ENCODE measurements around the gene RTN4. TPM values are rescaled to one million over a fixed set of nuclear protein-coding genes. Genes with fewer than 3 reads are reported as not detected.

The RTN4 gene
- total RNA-seq, 4 donors from 2014 or later: 95.8 to 179 (median 129) TPM

DNA sequence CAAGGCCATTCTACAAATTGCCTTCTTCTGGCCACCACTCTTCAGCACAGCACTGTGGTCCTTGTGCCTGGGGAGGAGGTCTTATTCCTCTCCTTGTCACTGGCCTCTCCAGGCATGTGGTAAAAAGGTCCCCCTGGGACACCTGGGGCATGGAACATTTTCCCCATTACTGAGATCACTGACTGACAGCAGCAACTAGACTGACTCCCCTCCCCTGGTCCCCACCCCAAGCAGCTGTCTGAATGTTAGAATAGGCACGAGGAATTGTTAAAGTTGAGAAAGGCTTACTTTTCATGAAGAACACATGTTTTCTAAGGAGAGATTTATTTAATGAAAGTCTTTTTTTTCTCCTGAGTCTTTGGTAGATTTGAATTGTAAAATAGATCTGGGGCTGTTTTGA is 39.5 kb upstream of the RTN4 start:
- Histone ChIP-seq H3K4me1 (peaks cover 0 to 6% (median 0%) of the 10 kb centered on the region in 3 donors), H3K4me3 (no peak overlapping the region), H3K9me3 (no peaks in the 10 kb centered on the region), H3K27ac (no peak overlapping the region), H3K36me3 (no peaks in the 10 kb centered on the region), H3K27me3 (no peaks in the 10 kb centered on the region)
- intact Hi-C loops (cut with DNase I): no loop called here
- 90 to 94% methylated on average over 1 of the region's 1 CpG for WGBS, 2 donors
- no peak for DNase-seq
- TF ChIP-seq, protein P1, sequence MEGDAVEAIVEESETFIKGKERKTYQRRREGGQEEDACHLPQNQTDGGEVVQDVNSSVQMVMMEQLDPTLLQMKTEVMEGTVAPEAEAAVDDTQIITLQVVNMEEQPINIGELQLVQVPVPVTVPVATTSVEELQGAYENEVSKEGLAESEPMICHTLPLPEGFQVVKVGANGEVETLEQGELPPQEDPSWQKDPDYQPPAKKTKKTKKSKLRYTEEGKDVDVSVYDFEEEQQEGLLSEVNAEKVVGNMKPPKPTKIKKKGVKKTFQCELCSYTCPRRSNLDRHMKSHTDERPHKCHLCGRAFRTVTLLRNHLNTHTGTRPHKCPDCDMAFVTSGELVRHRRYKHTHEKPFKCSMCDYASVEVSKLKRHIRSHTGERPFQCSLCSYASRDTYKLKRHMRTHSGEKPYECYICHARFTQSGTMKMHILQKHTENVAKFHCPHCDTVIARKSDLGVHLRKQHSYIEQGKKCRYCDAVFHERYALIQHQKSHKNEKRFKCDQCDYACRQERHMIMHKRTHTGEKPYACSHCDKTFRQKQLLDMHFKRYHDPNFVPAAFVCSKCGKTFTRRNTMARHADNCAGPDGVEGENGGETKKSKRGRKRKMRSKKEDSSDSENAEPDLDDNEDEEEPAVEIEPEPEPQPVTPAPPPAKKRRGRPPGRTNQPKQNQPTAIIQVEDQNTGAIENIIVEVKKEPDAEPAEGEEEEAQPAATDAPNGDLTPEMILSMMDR (IDR thresholded peaks at IDR 0.05): no peak
- no peak for TF ChIP-seq POLR2A (IDR thresholded peaks at IDR 0.05)

DNA sequence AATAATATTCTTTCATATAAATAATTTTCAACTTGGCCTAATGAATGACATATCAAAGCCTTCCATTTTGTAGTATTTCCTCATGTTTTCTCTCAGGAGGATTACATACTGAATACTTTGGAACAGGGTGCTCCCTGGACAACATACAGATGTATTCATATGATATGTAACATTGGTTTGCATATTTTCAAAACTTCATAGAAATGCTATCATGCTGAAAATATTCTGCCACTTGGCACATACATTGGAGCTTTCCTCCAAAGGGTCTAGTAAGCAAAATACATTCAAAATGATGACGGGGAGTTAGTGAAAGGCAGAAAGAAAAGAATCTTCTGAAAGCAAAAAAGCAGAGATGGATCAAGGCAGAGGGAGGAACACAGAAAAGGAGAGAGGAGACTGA is 38.1 kb upstream of the RTN4 start:
- intact Hi-C loops (cut with DNase I): no loop called here
- peaks cover 0 to 6% (median 0%) of the 10 kb centered on the region in 3 donors for H3K4me1 ChIP-seq
- WGBS, 2 donors: 62 to 75% methylated on average over 1 of the region's 1 CpG

DNA sequence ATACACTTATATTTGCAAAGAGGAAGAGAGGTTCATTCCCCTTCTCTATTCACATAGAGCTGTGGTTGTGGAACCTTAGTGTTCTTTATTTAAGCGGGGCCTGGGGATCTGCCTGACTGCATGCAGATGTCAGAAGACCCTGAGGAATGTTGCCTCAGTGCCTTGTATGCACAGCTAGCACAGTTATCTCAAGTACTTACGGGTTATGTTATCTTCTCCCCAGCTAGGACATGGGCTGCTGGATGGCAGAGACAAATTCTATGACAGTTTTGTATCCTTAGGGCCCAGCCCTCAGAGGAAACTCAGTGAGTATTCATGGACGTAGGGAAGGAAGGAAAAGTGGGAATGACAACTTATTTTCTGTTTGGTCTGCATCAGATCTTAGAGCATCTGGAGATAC is 37.7 kb upstream of the RTN4 start:
- no peak for DNase-seq
- intact Hi-C loops (cut with DNase I): no loop called here
- no peak overlapping the region for H3K4me3 ChIP-seq
- 65 to 84% methylated on average over 3 of the region's 3 CpGs for WGBS, 2 donors
- TF ChIP-seq POLR2A (IDR thresholded peaks at IDR 0.05): no peak
- TF ChIP-seq, protein P1 (IDR thresholded peaks at IDR 0.05): no peak
- H3K4me1 ChIP-seq: peaks cover 0 to 6% (median 0%) of the 10 kb centered on the region in 3 donors
- no peaks in the 10 kb centered on the region for H3K36me3 ChIP-seq
- H3K27me3 ChIP-seq: no peaks in the 10 kb centered on the region
- H3K27ac ChIP-seq: no peak overlapping the region
- H3K9me3 ChIP-seq: no peaks in the 10 kb centered on the region

More for the DNA sequence above, 38.1 kb upstream of the RTN4 start:
- Histone ChIP-seq H3K9me3 (no peaks in the 10 kb centered on the region), H3K27me3 (no peaks in the 10 kb centered on the region), H3K4me3 (no peak overlapping the region), H3K36me3 (no peaks in the 10 kb centered on the region), H3K27ac (no peak overlapping the region)
- no peak for DNase-seq
- TF ChIP-seq, protein P1 (IDR thresholded peaks at IDR 0.05): no peak
- TF ChIP-seq POLR2A (IDR thresholded peaks at IDR 0.05): no peak

DNA sequence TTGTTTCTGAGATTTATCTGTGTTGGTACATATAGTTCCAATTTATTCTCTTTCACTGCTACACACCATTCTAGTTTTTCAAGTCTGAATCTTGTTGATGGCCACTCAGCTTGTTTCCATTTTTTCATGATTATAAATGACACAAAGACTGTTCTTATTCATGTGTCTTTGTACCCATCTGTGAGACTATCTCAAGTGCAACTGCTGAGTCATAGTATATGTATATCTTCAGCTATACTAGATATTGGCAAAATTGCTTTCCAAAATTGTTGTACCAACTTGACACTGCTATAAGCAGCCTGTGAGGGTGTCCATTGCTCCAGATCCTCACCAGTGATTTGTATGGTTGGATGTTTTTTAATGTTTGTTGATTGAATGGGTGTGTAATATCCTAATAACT is 37.2 kb upstream of the RTN4 start:
- intact Hi-C loops (cut with DNase I): no loop called here
- Histone ChIP-seq H3K4me3 (no peak overlapping the region), H3K27ac (no peak overlapping the region), H3K27me3 (no peaks in the 10 kb centered on the region), H3K36me3 (no peaks in the 10 kb centered on the region), H3K9me3 (no peaks in the 10 kb centered on the region), H3K4me1 (peaks cover 0 to 6% (median 0%) of the 10 kb centered on the region in 3 donors)
- TF ChIP-seq POLR2A (IDR thresholded peaks at IDR 0.05): no peak
- TF ChIP-seq, protein P1 (IDR thresholded peaks at IDR 0.05): no peak
- no peak for DNase-seq

DNA sequence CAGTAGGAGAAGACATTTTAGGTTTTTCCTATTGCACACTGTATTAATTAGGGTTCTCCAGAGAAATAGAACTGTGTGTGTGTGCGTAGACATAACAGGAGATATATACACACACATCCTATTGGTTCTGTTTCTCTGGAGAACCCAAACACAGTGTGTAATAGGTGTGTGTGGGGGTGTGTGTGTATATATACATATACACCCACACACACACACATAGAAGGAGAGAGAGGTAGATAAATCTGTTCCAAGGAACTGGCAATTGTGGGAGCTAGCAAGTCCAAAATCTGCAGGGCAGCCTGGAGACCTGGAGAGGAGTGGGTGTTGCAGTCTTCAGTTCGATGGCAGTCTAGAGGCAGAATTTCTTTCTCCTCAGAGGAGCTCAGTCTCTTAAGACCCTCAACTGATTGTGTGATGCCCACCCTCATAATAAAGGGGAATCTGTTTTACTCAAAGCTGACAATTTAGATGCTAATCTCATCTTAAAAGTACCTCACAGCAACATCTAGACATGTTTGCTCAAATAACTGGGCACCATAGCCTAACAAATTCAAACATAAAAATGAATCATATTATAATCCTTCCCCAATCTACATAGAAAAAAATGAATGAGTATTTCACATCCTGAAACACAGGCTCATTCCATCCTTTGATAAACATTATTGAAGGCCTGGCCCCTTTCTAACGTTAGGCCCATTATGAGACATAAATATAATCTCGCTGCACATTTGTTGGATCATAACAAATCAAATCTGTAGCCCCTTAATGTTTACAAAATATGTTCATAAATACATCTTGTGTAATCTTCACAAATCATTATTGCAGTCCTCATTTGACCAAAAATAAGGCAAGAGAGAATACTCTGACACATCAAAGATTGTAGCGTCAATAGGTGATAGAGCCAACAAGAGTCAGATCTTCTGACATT is 35.1 kb upstream of the RTN4 start:
- intact Hi-C loops (cut with DNase I): no loop called here

More for the DNA sequence above, 35.1 kb upstream of the RTN4 start:
- Histone ChIP-seq H3K27me3 (no peaks in the 10 kb centered on the region), H3K36me3 (no peaks in the 10 kb centered on the region), H3K9me3 (no peaks in the 10 kb centered on the region), H3K4me3 (no peak overlapping the region), H3K4me1 (no peaks in the 10 kb centered on the region), H3K27ac (no peak overlapping the region)
- TF ChIP-seq, protein P1 (IDR thresholded peaks at IDR 0.05): no peak
- TF ChIP-seq POLR2A (IDR thresholded peaks at IDR 0.05): no peak
- DNase-seq: no peak
- WGBS, 2 donors: 65 to 85% methylated on average over 5 of the region's 5 CpGs
